DND-41 (cell line): ENCODE data around the gene SAPCD2.

Experiments used
- EZH2 ChIP-seq: IDR thresholded peaks from 3 replicates; pipeline ENCODE4 v1.6.1; 2012; ENCODE audit warnings: borderline replicate concordance, low read depth, mild to moderate bottlenecking, moderate library complexity, low read length, inconsistent platforms; ENCODE audit not compliant: severe bottlenecking
- TF ChIP-seq, protein P1 (sequence below): IDR thresholded peaks from 2 replicates; pipeline ENCODE4 v1.5.1; 2012; ENCODE audit warnings: borderline replicate concordance, low read length, moderate library complexity, mild to moderate bottlenecking; ENCODE audit not compliant: poor library complexity, severe bottlenecking; ENCODE audit errors: extremely low read depth

DNA sequence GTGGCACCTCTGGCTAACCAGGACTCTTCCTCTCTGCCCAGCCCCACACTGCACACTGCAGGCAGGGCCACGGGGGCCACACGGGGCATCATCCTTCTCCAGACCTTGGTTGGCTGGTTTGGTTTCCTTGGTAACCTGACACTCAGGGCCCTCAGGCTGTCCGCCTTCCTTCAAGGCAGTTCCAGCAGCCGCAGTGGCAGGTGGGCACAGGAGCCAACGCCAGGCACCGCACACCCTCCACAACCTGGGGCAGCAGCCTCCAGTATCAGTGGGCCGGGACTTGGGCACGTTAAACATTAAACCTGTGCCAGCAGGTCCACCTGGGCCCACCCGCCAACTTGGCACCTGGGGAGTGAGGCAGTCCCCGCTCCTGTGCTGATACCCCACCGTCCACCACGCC is 26.3 kb downstream of the SAPCD2 start:
- TF ChIP-seq, protein P1, sequence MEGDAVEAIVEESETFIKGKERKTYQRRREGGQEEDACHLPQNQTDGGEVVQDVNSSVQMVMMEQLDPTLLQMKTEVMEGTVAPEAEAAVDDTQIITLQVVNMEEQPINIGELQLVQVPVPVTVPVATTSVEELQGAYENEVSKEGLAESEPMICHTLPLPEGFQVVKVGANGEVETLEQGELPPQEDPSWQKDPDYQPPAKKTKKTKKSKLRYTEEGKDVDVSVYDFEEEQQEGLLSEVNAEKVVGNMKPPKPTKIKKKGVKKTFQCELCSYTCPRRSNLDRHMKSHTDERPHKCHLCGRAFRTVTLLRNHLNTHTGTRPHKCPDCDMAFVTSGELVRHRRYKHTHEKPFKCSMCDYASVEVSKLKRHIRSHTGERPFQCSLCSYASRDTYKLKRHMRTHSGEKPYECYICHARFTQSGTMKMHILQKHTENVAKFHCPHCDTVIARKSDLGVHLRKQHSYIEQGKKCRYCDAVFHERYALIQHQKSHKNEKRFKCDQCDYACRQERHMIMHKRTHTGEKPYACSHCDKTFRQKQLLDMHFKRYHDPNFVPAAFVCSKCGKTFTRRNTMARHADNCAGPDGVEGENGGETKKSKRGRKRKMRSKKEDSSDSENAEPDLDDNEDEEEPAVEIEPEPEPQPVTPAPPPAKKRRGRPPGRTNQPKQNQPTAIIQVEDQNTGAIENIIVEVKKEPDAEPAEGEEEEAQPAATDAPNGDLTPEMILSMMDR: no peak
- no peak for TF ChIP-seq EZH2
